Prostate gland (tissue), 2 donors: Measurements from ENCODE around the gene RUFY2. TPM values are rescaled to one million over a fixed set of nuclear protein-coding genes. Genes with fewer than 3 reads are reported as not detected.

Experiments used
- DNase-seq: peaks from one replicate; pipeline ENCODE4 v3.0.0-alpha.2; 2019; ENCODE audit warnings: low spot score
- H3K27ac ChIP-seq, 2 donors: fragments of 200-600 bp; sonication (generic); 2 replicates each; pipeline ENCODE4 v1.5.1; 2017 to 2019
- H3K27me3 ChIP-seq: fragments of 200-600 bp; sonication (generic); replicated peaks from 2 replicates; pipeline ENCODE4 v1.5.1; 2019; ENCODE audit not compliant: insufficient read depth
- H3K36me3 ChIP-seq, 2 donors: fragments of 200-600 bp; sonication (generic); 1 replicate in 1 of 2; 2 replicates in 1 of 2; pipeline versions ENCODE4 v1.5.1 to v1.8.1; 2017 to 2019
- H3K4me1 ChIP-seq: fragments of 200-600 bp; sonication (generic); replicated peaks from 2 replicates; pipeline ENCODE4 v1.5.1; 2019
- H3K4me3 ChIP-seq, 2 donors: fragments of 200-600 bp; sonication (generic); 2 replicates each; pipeline ENCODE4 v1.5.1; 2017 to 2019
- H3K9me3 ChIP-seq: fragments of 200-600 bp; sonication (generic); 2 replicates; pipeline ENCODE4 v1.5.1; 2017
- CTCF ChIP-seq, 4 experiments: fragments of 200-600 bp in 2 of 4; fragments of 450-650 bp in 2 of 4; sonication (generic) in 2 of 4; IDR thresholded peaks; 1 replicate in 3 of 4; 2 replicates in 1 of 4; pipeline ENCODE4 v1.5.1; 2016 to 2019; ENCODE audit warnings: antibody characterized with exemption in 4 of 4, mild to moderate bottlenecking in 2 of 4, moderate library complexity in 2 of 4
- POLR2A ChIP-seq: fragments of 450-650 bp; IDR thresholded peaks from one replicate; pipeline ENCODE4 v1.6.1; 2016; ENCODE audit warnings: antibody characterized with exemption, mild to moderate bottlenecking
- POLR2AphosphoS5 ChIP-seq: sonication (generic); formaldehyde crosslinking; IDR thresholded peaks from one replicate; pipeline ENCODE4 v1.6.1; 2017; ENCODE audit warnings: antibody characterized with exemption
- WGBS: methylation state at CpG from one replicate; pipeline ENCODE4 v1.1.5; 2018; 5-methylcytosine and 5-hydroxymethylcytosine counted together
- intact Hi-C: fragments of 100-400 bp; cut with DNase I; formaldehyde crosslinking; loops from one replicate; pipeline ENCODE4 v1.14.2; 2022
- total RNA-seq, 2 donors: library from RNA; depleted of rRNA; stranded (reverse); fragments of >200 nt; gene quantifications; one replicate each; pipeline ENCODE4 v1.1.0, GENCODE V29; 2016

The RUFY2 gene
- total RNA-seq, 2 donors from 2014 or later: 16.7 to 22.1 TPM

- Histone ChIP-seq H3K36me3 (peaks cover under 1 to 1% of the 10 kb centered on the region in 2 donors), H3K27me3 (no peaks in the 10 kb centered on the region), H3K9me3 (no peaks in the 10 kb centered on the region), H3K27ac (no peak overlapping the region), H3K4me3 (no peak overlapping the region), H3K4me1 (no peaks in the 10 kb centered on the region)
- WGBS: 91% methylated on average over 4 of the region's 4 CpGs
- intact Hi-C loops: no loop called here
- no peak for TF ChIP-seq CTCF (IDR thresholded peaks at IDR 0.05)
- TF ChIP-seq POLR2AphosphoS5: no peak
- TF ChIP-seq POLR2A: no peak
- DNase-seq: no peak
Observed at GRCh38 chr10:68346774-68347173, 60.3 kb downstream of the RUFY2 start.

DNA sequence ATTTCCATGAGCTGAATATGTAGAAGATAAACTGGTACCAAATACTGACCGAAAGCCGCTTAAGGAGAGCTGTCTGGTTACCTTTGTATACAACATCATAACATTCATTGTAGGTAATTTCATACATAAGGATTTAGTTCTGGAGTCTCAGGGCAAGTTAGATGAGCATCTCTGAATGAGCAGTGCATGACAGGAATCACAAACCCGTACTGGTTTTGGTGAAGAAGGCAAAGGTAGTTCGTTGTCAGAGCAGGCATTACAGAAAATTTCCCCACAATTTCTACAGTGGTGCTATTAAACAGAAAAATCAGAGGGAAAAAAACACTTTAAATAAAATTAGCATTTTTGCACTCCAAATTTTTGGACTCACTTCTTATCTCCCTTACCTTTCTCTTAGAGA is 61.5 kb downstream of the RUFY2 start:
- H3K36me3 ChIP-seq: peaks cover 5 to 11% of the 10 kb centered on the region in 2 donors

GRCh38 chr10:68342909-68343516 is 64.1 kb downstream of the RUFY2 start:
- H3K4me1 ChIP-seq: no peaks in the 10 kb centered on the region
- no peaks in the 10 kb centered on the region for H3K27me3 ChIP-seq
- no peak overlapping the region for H3K4me3 ChIP-seq
- TF ChIP-seq CTCF (IDR thresholded peaks at IDR 0.05) (no peak), POLR2AphosphoS5 (no peak)
- no peaks in the 10 kb centered on the region for H3K9me3 ChIP-seq
- 93% methylated on average over 3 of the region's 3 CpGs for WGBS
- H3K27ac ChIP-seq: no peak overlapping the region
- peaks cover 17 to 22% of the 10 kb centered on the region in 2 donors for H3K36me3 ChIP-seq
- DNase-seq: no peak
- intact Hi-C loops: no loop called here

More for the DNA sequence above, 61.5 kb downstream of the RUFY2 start:
- Histone ChIP-seq H3K27me3 (no peaks in the 10 kb centered on the region), H3K9me3 (no peaks in the 10 kb centered on the region), H3K4me3 (no peak overlapping the region), H3K27ac (no peak overlapping the region), H3K4me1 (no peaks in the 10 kb centered on the region)
- WGBS: 94% methylated on average over 4 of the region's 4 CpGs
- intact Hi-C loops: no loop called here
- DNase-seq: no peak
- TF ChIP-seq POLR2A: no peak
- TF ChIP-seq POLR2AphosphoS5: no peak
- TF ChIP-seq CTCF (IDR thresholded peaks at IDR 0.05): no peak

DNA sequence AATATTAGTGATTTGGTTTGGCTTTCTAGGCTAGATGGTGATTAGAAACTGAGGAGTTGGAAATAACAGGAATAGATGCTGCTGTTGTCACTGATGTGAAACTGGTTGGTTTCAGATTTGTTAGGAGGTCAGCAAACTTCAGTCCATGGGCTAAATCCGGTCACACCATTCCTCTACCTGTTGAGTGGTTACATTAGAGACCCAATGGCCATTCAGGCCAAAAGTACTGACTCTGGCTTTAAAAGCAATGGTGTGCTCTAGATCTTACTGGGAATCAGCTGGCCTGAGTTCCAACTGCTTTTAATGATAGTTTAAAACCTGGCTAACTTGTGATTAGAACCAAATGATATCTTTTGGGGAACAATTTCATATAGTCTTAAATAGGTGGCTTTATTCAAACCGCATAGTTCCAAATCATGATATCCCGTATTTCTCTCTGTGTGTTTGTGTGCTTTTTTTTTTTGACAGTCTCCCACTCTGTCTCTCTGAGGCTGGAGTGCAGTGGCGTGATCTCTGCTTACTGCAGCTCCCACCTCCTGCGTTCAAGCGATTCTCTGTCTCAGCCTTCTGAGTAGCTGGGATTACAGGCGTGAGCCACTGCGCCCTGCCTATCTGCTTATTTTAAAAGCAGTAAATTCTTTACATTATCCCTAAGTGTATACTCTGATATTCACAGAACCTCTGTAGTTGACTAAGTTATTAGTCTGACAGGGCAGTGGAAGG is 66.6 kb downstream of the RUFY2 start:
- TF ChIP-seq CTCF (IDR thresholded peaks at IDR 0.05): no peak
- no peak for TF ChIP-seq POLR2A
- no peak for TF ChIP-seq POLR2AphosphoS5
- Histone ChIP-seq H3K27me3 (no peaks in the 10 kb centered on the region), H3K4me1 (peaks cover 2% of the 10 kb centered on the region), H3K4me3 (no peak overlapping the region), H3K36me3 (peaks cover 17 to 22% of the 10 kb centered on the region in 2 donors), H3K27ac (no peak overlapping the region), H3K9me3 (no peaks in the 10 kb centered on the region)
- no peak for DNase-seq
- WGBS: 92% methylated on average over 8 of the region's 8 CpGs
- intact Hi-C loops: no loop called here
